ENCODE results near the gene SLC25A2. TPM values are rescaled to one million over a fixed set of nuclear protein-coding genes. Genes with fewer than 3 reads are reported as not detected.
"Not testable (repeated sequence)": the region's sequence is repeated elsewhere in the genome, so short reads cannot be mapped to it uniquely, and the experiment has no call there.

Gene SLC25A2
- total and polyA plus RNA-seq, 10 of the 15 experiments (the other 5 are each of a cell fraction or from before 2014, with no cell fraction given), result 0.09 to 0.44 (median 0.24) TPM; not detected in 6

- TF ChIP-seq RB1 (IDR thresholded peaks at IDR 0.05; ENCODE audit: borderline replicate concordance) (no peak), IRF3 (IDR thresholded peaks at IDR 0.05) (no peak), RAD21 (IDR thresholded peaks at IDR 0.05; ENCODE audit: insufficient read depth, low read depth, low read length) (no peak), IKZF2 (IDR thresholded peaks at IDR 0.05) (no peak), NBN (IDR thresholded peaks at IDR 0.05) (no peak), GATAD2B (conservative IDR thresholded peaks at IDR 0.05; ENCODE audit: low read depth) (no peak), EED (IDR thresholded peaks at IDR 0.05; ENCODE audit: low read depth) (no peak), MXI1 (IDR thresholded peaks at IDR 0.05; ENCODE audit: low read depth, low read length) (no peak), ZNF24 (IDR thresholded peaks at IDR 0.05) (no peak), WRNIP1 (IDR thresholded peaks at IDR 0.05; ENCODE audit: borderline replicate concordance, low read depth, low read length) (no peak), BRCA1 (IDR thresholded peaks at IDR 0.05; ENCODE audit: low read depth, low read length) (no peak)
Measured at GRCh38 chr5:141319202-141319601, 15.4 kb upstream of the SLC25A2 start (continued).

DNA sequence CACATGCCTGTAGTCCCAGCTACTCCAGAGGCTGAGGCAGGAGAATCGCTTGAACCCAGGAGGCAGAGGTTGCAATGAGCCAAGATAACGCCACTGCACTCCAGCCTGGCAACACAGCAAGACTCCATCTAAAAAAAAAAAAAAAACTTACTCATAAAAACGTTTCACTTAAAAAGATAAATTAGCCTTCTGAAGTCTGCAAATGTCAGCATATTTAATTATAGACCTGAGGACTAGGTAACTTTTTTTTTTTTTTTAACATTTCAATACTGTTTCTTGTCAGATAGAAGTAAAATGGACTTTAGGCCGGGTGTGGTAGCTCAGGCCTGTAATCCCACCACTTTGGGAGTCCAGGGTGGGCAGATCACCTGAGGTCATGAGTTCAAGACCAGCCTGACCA is 13.1 kb upstream of the SLC25A2 start:
- ChIA-PET CTCF (interaction anchor here (1.6 kb wide), 1 partner anchor 11 kb away, joined by 3 read pairs; no protein-coding TSS in a partner anchor), SMC1A (ENCODE audit: uncharacterized antibody, unreplicated experiment) (interaction anchor here (1.6 kb wide), 1 partner anchor 10 kb away, joined by 6 read pairs; no protein-coding TSS in a partner anchor)

More for the DNA sequence above, 13.1 kb upstream of the SLC25A2 start:
- H3K27me3 ChIP-seq (replicated peaks in 1 of 2; ENCODE audit: control insufficient read depth in 2 of 2, insufficient read depth in 2 of 2, low read length in 1 of 2); H3K36me3 ChIP-seq (ENCODE audit: control insufficient read depth in 2 of 2, insufficient read depth in 2 of 2, low read length in 1 of 2); in situ Hi-C loops (cut with MboI); FAIRE-seq; POLR2A ChIA-PET; ATAC-seq; DNase-seq (ENCODE audit: low read depth, low spot score); H3K4me2 ChIP-seq (ENCODE audit: control insufficient read depth, insufficient read depth); RAD21 ChIA-PET (ENCODE audit: unreplicated experiment); BruUV-seq (replicated peaks); H3K9ac ChIP-seq (ENCODE audit: control insufficient read depth, insufficient read depth, low read length); H3K4me3 ChIP-seq; H3K4me1 ChIP-seq (ENCODE audit: control insufficient read depth, insufficient read depth, low read length); intact Hi-C loops (cut with micrococcal nuclease; ENCODE audit: unreplicated experiment); H4K20me1 ChIP-seq (ENCODE audit: control insufficient read depth, insufficient read depth); H3K27ac ChIP-seq (ENCODE audit: control insufficient read depth, insufficient read depth); H2AFZ ChIP-seq (ENCODE audit: control insufficient read depth, low read depth, low read length): not testable (repeated sequence)
- peaks cover 32% of the 10 kb centered on the region for H3K9me3 ChIP-seq (replicated peaks; ENCODE audit: control insufficient read depth, insufficient read depth, low read length)
- WGBS (ENCODE audit: insufficient coverage, insufficient replicate concordance, low lambda C conversion rate, missing lambda C conversion rate), result 85% methylated on average over 4 of the region's 4 CpGs
- peaks cover 23% of the 10 kb centered on the region for H3K79me2 ChIP-seq (ENCODE audit: control insufficient read depth, insufficient read depth, low read length)
